ENCODE measurements around the gene FAM199X. TPM values are rescaled to one million over a fixed set of nuclear protein-coding genes. Genes with fewer than 3 reads are reported as not detected.
"Not testable (repeated sequence)": the region's sequence is repeated elsewhere in the genome, so short reads cannot be mapped to it uniquely, and the experiment has no call there.

FAM199X gene
- total and polyA plus RNA-seq, 2 donors (not counting 1 experiment from before 2014, with no cell fraction given) = 6.7 to 21.1 TPM

DNA sequence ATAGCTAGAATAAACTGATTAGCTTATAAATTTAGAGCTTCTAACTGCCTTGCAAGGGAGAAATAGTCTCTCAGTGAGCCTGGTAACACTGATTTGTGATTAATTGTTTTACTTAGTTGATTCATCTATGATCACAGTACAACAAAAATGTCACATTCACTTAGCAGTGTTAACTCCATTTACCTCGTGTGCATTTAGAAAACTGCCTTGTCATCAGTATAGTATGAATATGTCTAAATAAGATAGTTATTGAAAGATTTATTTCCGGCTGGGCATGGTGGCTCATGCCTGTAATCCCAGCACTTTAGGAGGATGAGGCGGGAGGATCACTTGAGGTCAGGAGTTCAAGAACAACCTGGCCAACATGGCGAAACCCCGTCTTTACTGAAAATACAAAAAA lies 39.3 kb downstream of the FAM199X start:
- H3K4me2 ChIP-seq (ENCODE audit: extremely low read depth, insufficient read depth, low read length) = no peak overlapping the region
- no peak overlapping the region for H2AFZ ChIP-seq (ENCODE audit: low read length)
- H3K27ac ChIP-seq (ENCODE audit: insufficient read depth, low read length) = no peak overlapping the region
- H4K20me1 ChIP-seq (ENCODE audit: control insufficient read depth, extremely low read depth, insufficient read depth, low read length) = no peaks in the 10 kb centered on the region
- TF ChIP-seq, protein P1, sequence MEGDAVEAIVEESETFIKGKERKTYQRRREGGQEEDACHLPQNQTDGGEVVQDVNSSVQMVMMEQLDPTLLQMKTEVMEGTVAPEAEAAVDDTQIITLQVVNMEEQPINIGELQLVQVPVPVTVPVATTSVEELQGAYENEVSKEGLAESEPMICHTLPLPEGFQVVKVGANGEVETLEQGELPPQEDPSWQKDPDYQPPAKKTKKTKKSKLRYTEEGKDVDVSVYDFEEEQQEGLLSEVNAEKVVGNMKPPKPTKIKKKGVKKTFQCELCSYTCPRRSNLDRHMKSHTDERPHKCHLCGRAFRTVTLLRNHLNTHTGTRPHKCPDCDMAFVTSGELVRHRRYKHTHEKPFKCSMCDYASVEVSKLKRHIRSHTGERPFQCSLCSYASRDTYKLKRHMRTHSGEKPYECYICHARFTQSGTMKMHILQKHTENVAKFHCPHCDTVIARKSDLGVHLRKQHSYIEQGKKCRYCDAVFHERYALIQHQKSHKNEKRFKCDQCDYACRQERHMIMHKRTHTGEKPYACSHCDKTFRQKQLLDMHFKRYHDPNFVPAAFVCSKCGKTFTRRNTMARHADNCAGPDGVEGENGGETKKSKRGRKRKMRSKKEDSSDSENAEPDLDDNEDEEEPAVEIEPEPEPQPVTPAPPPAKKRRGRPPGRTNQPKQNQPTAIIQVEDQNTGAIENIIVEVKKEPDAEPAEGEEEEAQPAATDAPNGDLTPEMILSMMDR (conservative IDR thresholded peaks at IDR 0.05 in 1 of 2, IDR thresholded peaks at IDR 0.05 in 1 of 2; ENCODE audit: low read depth in 1 of 2, low read length in 2 of 2) = no peak
- TF ChIP-seq EZH2 (IDR thresholded peaks at IDR 0.05; ENCODE audit: low read length, missing control alignments) = no peak
- no peak overlapping the region for H3K4me3 ChIP-seq (replicated peaks in 1 of 4; ENCODE audit: control extremely low read depth in 1 of 4, insufficient read depth in 1 of 4, low read depth in 3 of 4, low read length in 4 of 4)
- no peaks in the 10 kb centered on the region for H3K27me3 ChIP-seq (ENCODE audit: control insufficient read depth, insufficient read depth, low read length)
- H3K9ac ChIP-seq (ENCODE audit: insufficient read depth, low read length) = no peak overlapping the region
- no peak for DNase-seq (ENCODE audit: low read depth in 2 of 2)
- no peaks in the 10 kb centered on the region for H3K9me3 ChIP-seq (ENCODE audit: control insufficient read depth, insufficient read depth, low read depth, low read length)
- H3K36me3 ChIP-seq (ENCODE audit: control insufficient read depth, insufficient read depth, low read length) = no peaks in the 10 kb centered on the region
- H3K79me2 ChIP-seq (ENCODE audit: control insufficient read depth, insufficient read depth, low read length) = no peaks in the 10 kb centered on the region
- no peaks in the 10 kb centered on the region for H3K4me1 ChIP-seq (ENCODE audit: control insufficient read depth, extremely low read depth, insufficient read depth, low read length)

- TF ChIP-seq, protein P1 (conservative IDR thresholded peaks at IDR 0.05 in 1 of 2, IDR thresholded peaks at IDR 0.05 in 1 of 2; ENCODE audit: low read depth in 1 of 2, low read length in 2 of 2) = no peak
- TF ChIP-seq EZH2 (IDR thresholded peaks at IDR 0.05; ENCODE audit: low read length, missing control alignments) = no peak
These were observed 44.9 kb downstream of the FAM199X start for GRCh38 chrX:104211187-104211586.

GRCh38 chrX:104230060-104230459 lies 63.8 kb downstream of the FAM199X start:
- not testable (repeated sequence) for H3K36me3 ChIP-seq (ENCODE audit: control insufficient read depth, insufficient read depth, low read length); H3K9ac ChIP-seq (ENCODE audit: insufficient read depth, low read length); H3K4me1 ChIP-seq (ENCODE audit: control insufficient read depth, extremely low read depth, insufficient read depth, low read length); H3K79me2 ChIP-seq (ENCODE audit: control insufficient read depth, insufficient read depth, low read length); H2AFZ ChIP-seq (ENCODE audit: low read length); H3K4me2 ChIP-seq (ENCODE audit: extremely low read depth, insufficient read depth, low read length); DNase-seq (ENCODE audit: low read depth in 2 of 2); H3K4me3 ChIP-seq (replicated peaks in 1 of 4; ENCODE audit: control extremely low read depth in 1 of 4, insufficient read depth in 1 of 4, low read depth in 3 of 4, low read length in 4 of 4); H4K20me1 ChIP-seq (ENCODE audit: control insufficient read depth, extremely low read depth, insufficient read depth, low read length); H3K9me3 ChIP-seq (ENCODE audit: control insufficient read depth, insufficient read depth, low read depth, low read length); H3K27ac ChIP-seq (ENCODE audit: insufficient read depth, low read length); H3K27me3 ChIP-seq (ENCODE audit: control insufficient read depth, insufficient read depth, low read length)

More at GRCh38 chrX:104211187-104211586, 44.9 kb downstream of the FAM199X start:
- H3K4me3 ChIP-seq (replicated peaks in 1 of 4; ENCODE audit: control extremely low read depth in 1 of 4, insufficient read depth in 1 of 4, low read depth in 3 of 4, low read length in 4 of 4) = no peak overlapping the region
- H3K36me3 ChIP-seq (ENCODE audit: control insufficient read depth, insufficient read depth, low read length) = no peaks in the 10 kb centered on the region
- no peak overlapping the region for H3K4me2 ChIP-seq (ENCODE audit: extremely low read depth, insufficient read depth, low read length)
- H3K9ac ChIP-seq (ENCODE audit: insufficient read depth, low read length) = no peak overlapping the region
- no peaks in the 10 kb centered on the region for H3K79me2 ChIP-seq (ENCODE audit: control insufficient read depth, insufficient read depth, low read length)
- no peak overlapping the region for H2AFZ ChIP-seq (ENCODE audit: low read length)
- no peaks in the 10 kb centered on the region for H3K4me1 ChIP-seq (ENCODE audit: control insufficient read depth, extremely low read depth, insufficient read depth, low read length)
- H3K27ac ChIP-seq (ENCODE audit: insufficient read depth, low read length) = no peak overlapping the region
- H3K9me3 ChIP-seq (ENCODE audit: control insufficient read depth, insufficient read depth, low read depth, low read length) = no peaks in the 10 kb centered on the region
- no peaks in the 10 kb centered on the region for H3K27me3 ChIP-seq (ENCODE audit: control insufficient read depth, insufficient read depth, low read length)
- no peaks in the 10 kb centered on the region for H4K20me1 ChIP-seq (ENCODE audit: control insufficient read depth, extremely low read depth, insufficient read depth, low read length)
- DNase-seq (ENCODE audit: low read depth in 2 of 2) = no peak

Other genes starting within 250 kb of the FAM199X start
- 1.5 and 3.1 TPM in 2 replicates for gene TMSB15B, start 203.8 kb upstream of the FAM199X start, total RNA-seq
- 10.0 and 12.0 TPM in 2 replicates for gene TMSB15B, start 203.8 kb upstream of the FAM199X start, polyA plus RNA-seq
- gene H2BW1, start 152.7 kb upstream of the FAM199X start, total RNA-seq = not detected in 2 replicates
- not detected in 2 replicates for gene H2BW1, start 152.7 kb upstream of the FAM199X start, polyA plus RNA-seq
- gene H2BW2, start 126.5 kb upstream of the FAM199X start, total RNA-seq = not detected in 2 replicates
- not detected in 2 replicates for gene H2BW2, start 126.5 kb upstream of the FAM199X start, polyA plus RNA-seq
- 2.6 and 4.1 TPM in 2 replicates for gene TMSB15C, start 90.2 kb upstream of the FAM199X start, total RNA-seq
- gene TMSB15C, start 90.2 kb upstream of the FAM199X start, polyA plus RNA-seq = 1.9 and 2.0 TPM in 2 replicates
- gene ZCCHC18, start 53.9 kb upstream of the FAM199X start, total RNA-seq = 0.66 and 1.3 TPM in 2 replicates
- 0.41 and 0.48 TPM in 2 replicates for gene ZCCHC18, start 53.9 kb upstream of the FAM199X start, polyA plus RNA-seq
- gene SLC25A53, start 9.4 kb upstream of the FAM199X start, total RNA-seq = 13.4 and 13.7 TPM in 2 replicates
- 5.4 and 5.9 TPM in 2 replicates for gene SLC25A53, start 9.4 kb upstream of the FAM199X start, polyA plus RNA-seq
- gene ESX1, start 88.5 kb downstream of the FAM199X start, total RNA-seq = not detected in 2 replicates
- gene ESX1, start 88.5 kb downstream of the FAM199X start, polyA plus RNA-seq = not detected in 2 replicates

All from fibroblast of lung (primary cell).